ENCODE measurements around the gene CD164L2. TPM values are rescaled to one million over a fixed set of nuclear protein-coding genes. Genes with fewer than 3 reads are reported as not detected.
"Not testable (repeated sequence)": the region's sequence is repeated elsewhere in the genome, so short reads cannot be mapped to it uniquely, and the experiment has no call there.

CD164L2 gene
- total RNA-seq, 1 donor from 2014 or later = not detected

- intact Hi-C loops (cut with micrococcal nuclease) = loop anchor here (1.0 to 10.0 kb wide), 6 partner anchors 26 to 287 kb away; partner anchors contain the start of genes AHDC1 and TMEM222
These were observed 8.5 kb upstream of the CD164L2 start for GRCh38 chr1:27391511-27392095.

- intact Hi-C loops (cut with micrococcal nuclease) = loop anchor here (1.0 kb wide), 1 partner anchor 87 kb away; no protein-coding TSS in a partner anchor
These were observed 5.3 kb upstream of the CD164L2 start for GRCh38 chr1:27388337-27389005.

- intact Hi-C loops (cut with micrococcal nuclease) = not testable (repeated sequence)
These were observed 1.7 kb upstream of the CD164L2 start for GRCh38 chr1:27384797-27385196.

GRCh38 chr1:27383661-27384060 is 528 bp upstream of the CD164L2 start:
- intact Hi-C loops (cut with micrococcal nuclease) = no loop called here

- intact Hi-C loops (cut with micrococcal nuclease) = no loop called here
These were observed 967 bp downstream of the CD164L2 start for GRCh38 chr1:27381969-27382762.

GRCh38 chr1:27380766-27381733 is 2.1 kb downstream of the CD164L2 start:
- intact Hi-C loops (cut with micrococcal nuclease) = no loop called here

- intact Hi-C loops (cut with micrococcal nuclease) = no loop called here
These were observed 2.9 kb downstream of the CD164L2 start for GRCh38 chr1:27380224-27380623.

- intact Hi-C loops (cut with micrococcal nuclease) = no loop called here
These were observed 3.5 kb downstream of the CD164L2 start for GRCh38 chr1:27379564-27380122.

- intact Hi-C loops (cut with micrococcal nuclease) = no loop called here
These were observed 5.2 kb downstream of the CD164L2 start for GRCh38 chr1:27377760-27378495.

- intact Hi-C loops (cut with micrococcal nuclease) = no loop called here
These were observed 8.6 kb downstream of the CD164L2 start, which contains the start of gene FCN3 for GRCh38 chr1:27374362-27375086. TSS of gene FCN3 (minus strand) at chr1:27374824. CDS start at chr1:27374818, 6 bp downstream.

GRCh38 chr1:27372808-27373690 is 10.1 kb downstream of the CD164L2 start:
- intact Hi-C loops (cut with micrococcal nuclease) = no loop called here

GRCh38 chr1:27372022-27372807 is 10.9 kb downstream of the CD164L2 start:
- intact Hi-C loops (cut with micrococcal nuclease) = no loop called here

GRCh38 chr1:27368869-27369582 is 14.1 kb downstream of the CD164L2 start:
- intact Hi-C loops (cut with micrococcal nuclease) = no loop called here

GRCh38 chr1:27367160-27367650 is 15.9 kb downstream of the CD164L2 start:
- intact Hi-C loops (cut with micrococcal nuclease) = no loop called here

GRCh38 chr1:27366411-27367159 is 16.5 kb downstream of the CD164L2 start, which contains the start of gene MAP3K6:
TSS of gene MAP3K6 (minus strand) at chr1:27366961. CDS start at chr1:27366597, 364 bp downstream.
- intact Hi-C loops (cut with micrococcal nuclease) = no loop called here

GRCh38 chr1:27366113-27366410 is 17.1 kb downstream of the CD164L2 start:
- intact Hi-C loops (cut with micrococcal nuclease) = no loop called here

Measured in T-helper 2 cell treated with Interferon-gamma antibody and Interleukin-4, amounts not matched to agents 100 ng/mL and 5 ng/mL, for 36 hours (primary cell).